Esophagus muscularis mucosa (tissue), 4 donors: ENCODE results near the gene EFHC2. TPM values are rescaled to one million over a fixed set of nuclear protein-coding genes. Genes with fewer than 3 reads are reported as not detected.

Source experiments
- DNase-seq: peaks from one replicate; pipeline ENCODE4 v3.0.0-alpha.2; 2017; ENCODE audit errors: extremely low spot score
- H3K27ac ChIP-seq, 4 donors: fragments of 200-600 bp; sonication (generic); replicated peaks in 1 of 4; 1 replicate in 3 of 4; 2 replicates in 1 of 4; pipeline ENCODE4 v1.5.1; 2016 to 2019; ENCODE audit warnings: mild to moderate bottlenecking in 1 of 4
- H3K27me3 ChIP-seq, 4 donors: fragments of 200-600 bp; sonication (generic); one replicate each; pipeline versions ENCODE4 v1.5.1 to v1.6.0; 2016 to 2019
- H3K36me3 ChIP-seq, 4 donors: fragments of 200-600 bp; sonication (generic); one replicate each; pipeline ENCODE4 v1.5.1; 2016 to 2019
- H3K4me1 ChIP-seq, 4 donors: fragments of 200-600 bp; sonication (generic); one replicate each; pipeline ENCODE4 v1.5.1; 2016 to 2019
- H3K4me3 ChIP-seq, 4 donors: fragments of 200-600 bp; sonication (generic); 1 replicate in 2 of 4; 2 replicates in 2 of 4; pipeline ENCODE4 v1.5.1; 2016 to 2019; ENCODE audit warnings: mild to moderate bottlenecking in 4 of 4, moderate library complexity in 1 of 4
- H3K9me3 ChIP-seq, 4 donors: fragments of 200-600 bp; sonication (generic); 1 replicate in 3 of 4; 2 replicates in 1 of 4; pipeline ENCODE4 v1.5.1; 2016 to 2019
- EP300 ChIP-seq: sonication (generic); formaldehyde crosslinking; IDR thresholded peaks from one replicate; pipeline ENCODE4 v1.6.1; 2017; ENCODE audit warnings: antibody characterized with exemption
- POLR2A ChIP-seq: fragments of 450-650 bp; IDR thresholded peaks from one replicate; pipeline ENCODE4 v1.6.1; 2017; ENCODE audit warnings: antibody characterized with exemption, moderate library complexity, mild to moderate bottlenecking, low read depth
- POLR2AphosphoS5 ChIP-seq, 2 donors: sonication (generic); formaldehyde crosslinking; IDR thresholded peaks; one replicate each; pipeline ENCODE4 v1.6.1; 2017; ENCODE audit warnings: antibody characterized with exemption in 2 of 2
- whole genome bisulfite sequencing: methylation state at CpG from one replicate; pipeline ENCODE4 v1.1.5; 2018; 5-methylcytosine and 5-hydroxymethylcytosine counted together
- intact Hi-C: fragments of 100-400 bp; cut with DNase I; formaldehyde crosslinking; loops from one replicate; pipeline ENCODE4 v1.15.1; 2023
- total RNA-seq, 4 donors: library from RNA; depleted of rRNA; stranded (reverse); fragments of >200 nt; gene quantifications; one replicate each; pipeline versions ENCODE4 v1.1.0 to v1.2.1, GENCODE V29; 2016
- TF ChIP-seq, protein P1 (sequence below), 3 experiments: fragments of 200-600 bp in 2 of 3; fragments of 450-650 bp in 1 of 3; sonication (generic) in 2 of 3; IDR thresholded peaks; one replicate each; pipeline ENCODE4 v1.5.1; 2017 to 2019; ENCODE audit warnings: antibody characterized with exemption in 3 of 3, mild to moderate bottlenecking in 2 of 3, moderate library complexity in 1 of 3

The EFHC2 gene
- total RNA-seq, 4 donors from 2014 or later: 2.6 to 4.6 (median 3.1) TPM

DNA sequence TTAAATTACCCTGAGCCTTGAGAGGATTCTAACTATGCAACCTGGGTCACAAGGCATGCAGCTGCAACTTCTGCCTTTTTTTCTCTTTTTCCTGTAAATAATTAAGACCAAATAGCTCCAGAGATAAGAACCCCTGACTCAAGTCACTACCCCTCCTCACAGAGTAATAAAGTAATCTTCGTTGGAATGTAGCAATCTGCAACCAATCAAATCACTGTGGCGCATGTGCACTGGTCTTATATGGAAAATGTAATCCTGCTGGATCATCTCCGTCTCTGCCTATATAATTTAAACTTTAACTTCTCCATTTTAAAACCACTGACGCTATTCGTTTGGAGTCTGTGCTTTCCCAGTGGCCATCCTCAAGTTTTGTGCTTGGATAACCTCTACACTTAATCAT lies 6.1 kb upstream of the EFHC2 start:
- Histone ChIP-seq H3K27ac (no peak overlapping the region), H3K4me3 (no peak overlapping the region), H3K36me3 (no peaks in the 10 kb centered on the region), H3K4me1 (peaks cover 0 to 3% (median 0%) of the 10 kb centered on the region in 4 donors), H3K27me3 (peaks cover 0 to 4% (median 0%) of the 10 kb centered on the region in 4 donors), H3K9me3 (no peaks in the 10 kb centered on the region)
- no peak for DNase-seq
- WGBS: 66% methylated on average over 5 of the region's 5 CpGs
- intact Hi-C loops: no loop called here
- TF ChIP-seq POLR2A (no peak), POLR2AphosphoS5 (IDR thresholded peaks at IDR 0.05) (no peak), EP300 (no peak)
- TF ChIP-seq, protein P1, sequence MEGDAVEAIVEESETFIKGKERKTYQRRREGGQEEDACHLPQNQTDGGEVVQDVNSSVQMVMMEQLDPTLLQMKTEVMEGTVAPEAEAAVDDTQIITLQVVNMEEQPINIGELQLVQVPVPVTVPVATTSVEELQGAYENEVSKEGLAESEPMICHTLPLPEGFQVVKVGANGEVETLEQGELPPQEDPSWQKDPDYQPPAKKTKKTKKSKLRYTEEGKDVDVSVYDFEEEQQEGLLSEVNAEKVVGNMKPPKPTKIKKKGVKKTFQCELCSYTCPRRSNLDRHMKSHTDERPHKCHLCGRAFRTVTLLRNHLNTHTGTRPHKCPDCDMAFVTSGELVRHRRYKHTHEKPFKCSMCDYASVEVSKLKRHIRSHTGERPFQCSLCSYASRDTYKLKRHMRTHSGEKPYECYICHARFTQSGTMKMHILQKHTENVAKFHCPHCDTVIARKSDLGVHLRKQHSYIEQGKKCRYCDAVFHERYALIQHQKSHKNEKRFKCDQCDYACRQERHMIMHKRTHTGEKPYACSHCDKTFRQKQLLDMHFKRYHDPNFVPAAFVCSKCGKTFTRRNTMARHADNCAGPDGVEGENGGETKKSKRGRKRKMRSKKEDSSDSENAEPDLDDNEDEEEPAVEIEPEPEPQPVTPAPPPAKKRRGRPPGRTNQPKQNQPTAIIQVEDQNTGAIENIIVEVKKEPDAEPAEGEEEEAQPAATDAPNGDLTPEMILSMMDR (IDR thresholded peaks at IDR 0.05): no peak

- Histone ChIP-seq H3K27ac (peak overlapping the region in 1 of 4 donors; percentile 17), H3K4me1 (peaks cover 0 to 15% (median 1%) of the 10 kb centered on the region in 4 donors), H3K9me3 (no peaks in the 10 kb centered on the region), H3K27me3 (peaks cover 0 to 7% (median 0%) of the 10 kb centered on the region in 4 donors), H3K36me3 (no peaks in the 10 kb centered on the region), H3K4me3 (no peak overlapping the region)
- no peak for TF ChIP-seq POLR2AphosphoS5 (IDR thresholded peaks at IDR 0.05)
- TF ChIP-seq POLR2A: no peak
- TF ChIP-seq EP300: no peak
- TF ChIP-seq, protein P1 (IDR thresholded peaks at IDR 0.05): no peak
- intact Hi-C loops: no loop called here
- DNase-seq: no peak
- WGBS: 57% methylated on average over 7 of the region's 7 CpGs
Measured at GRCh38 chrX:44344687-44345086, 1.2 kb upstream of the EFHC2 start.

- peak overlapping the region in 2 of 4 donors; percentile 17 to 53 for H3K27ac ChIP-seq
- WGBS: 57% methylated on average over 16 of the region's 16 CpGs
- no peaks in the 10 kb centered on the region for H3K9me3 ChIP-seq
- TF ChIP-seq EP300 (no peak), POLR2A (no peak)
- TF ChIP-seq, protein P1 (IDR thresholded peaks at IDR 0.05): no peak
- no peaks in the 10 kb centered on the region for H3K36me3 ChIP-seq
- DNase-seq: no peak
- peaks cover 0 to 15% (median 1%) of the 10 kb centered on the region in 4 donors for H3K4me1 ChIP-seq
- peaks cover 0 to 7% (median 0%) of the 10 kb centered on the region in 4 donors for H3K27me3 ChIP-seq
- intact Hi-C loops: no loop called here
- peak overlapping the region; percentile 53 to 63 (median 60) for H3K4me3 ChIP-seq
Measured at GRCh38 chrX:44344194-44344593, 722 bp upstream of the EFHC2 start.

- no peaks in the 10 kb centered on the region for H3K9me3 ChIP-seq
- intact Hi-C loops: no loop called here
- H3K27me3 ChIP-seq: peaks cover 0 to 7% (median 0%) of the 10 kb centered on the region in 4 donors
- H3K4me1 ChIP-seq: peaks cover 0 to 15% (median 1%) of the 10 kb centered on the region in 4 donors
- no peak for DNase-seq
- H3K36me3 ChIP-seq: no peaks in the 10 kb centered on the region
- peak overlapping the region; percentile 53 to 63 (median 60) for H3K4me3 ChIP-seq
- WGBS: 79% methylated on average over 3 of the region's 3 CpGs
- H3K27ac ChIP-seq: no peak overlapping the region
- no peak for TF ChIP-seq POLR2A
- TF ChIP-seq, protein P1 (IDR thresholded peaks at IDR 0.05): no peak
- no peak for TF ChIP-seq EP300
- TF ChIP-seq POLR2AphosphoS5 (IDR thresholded peaks at IDR 0.05): no peak
Measured at GRCh38 chrX:44342866-44343265, 606 bp downstream of the EFHC2 start.

GRCh38 chrX:44338361-44338760 lies 5.1 kb downstream of the EFHC2 start:
- no peak overlapping the region for H3K27ac ChIP-seq
- DNase-seq: no peak
- H3K4me3 ChIP-seq: no peak overlapping the region
- 88% methylated on average over 5 of the region's 5 CpGs for WGBS
- H3K9me3 ChIP-seq: no peaks in the 10 kb centered on the region
- no peaks in the 10 kb centered on the region for H3K36me3 ChIP-seq
- TF ChIP-seq EP300 (no peak), POLR2A (no peak), POLR2AphosphoS5 (IDR thresholded peaks at IDR 0.05) (no peak)
- TF ChIP-seq, protein P1 (IDR thresholded peaks at IDR 0.05): no peak
- H3K4me1 ChIP-seq: peaks cover 0 to 6% (median 1%) of the 10 kb centered on the region in 4 donors
- intact Hi-C loops: no loop called here
- H3K27me3 ChIP-seq: no peaks in the 10 kb centered on the region
